Measurements from ENCODE around the gene INPP5D. TPM values are rescaled to one million over a fixed set of nuclear protein-coding genes. Genes with fewer than 3 reads are reported as not detected.

INPP5D gene
- total and polyA plus RNA-seq, 2 of the 8 experiments (the other 6 are each of a cell fraction or from before 2014, with no cell fraction given): 4.5 to 7.1 TPM

DNA sequence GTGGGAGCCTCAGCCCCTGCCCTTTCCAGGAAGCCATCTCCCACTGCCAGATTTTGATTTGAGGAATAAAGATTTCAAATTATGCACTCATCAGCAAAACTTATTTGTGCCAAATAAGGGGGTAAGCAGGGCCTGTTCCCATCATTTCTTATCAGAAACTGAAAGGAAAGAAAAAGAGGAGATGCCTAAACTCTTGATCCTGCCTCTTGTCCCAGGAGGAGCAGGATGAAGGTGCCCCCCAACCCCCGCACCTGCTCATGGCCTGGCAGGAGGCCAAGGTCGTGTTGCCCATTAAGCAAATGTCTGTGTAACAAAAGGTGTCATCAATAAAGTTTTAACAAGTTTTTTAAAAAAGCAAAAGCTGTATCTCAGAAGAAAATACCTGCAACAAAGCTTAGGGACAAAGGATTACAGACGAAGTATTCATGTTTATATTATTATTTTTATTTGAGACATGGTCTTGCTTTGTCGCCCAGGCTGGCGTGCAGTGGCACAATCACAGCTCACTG, 80.0 kb downstream of the INPP5D start (continued):
- TF ChIP-seq, protein P1, sequence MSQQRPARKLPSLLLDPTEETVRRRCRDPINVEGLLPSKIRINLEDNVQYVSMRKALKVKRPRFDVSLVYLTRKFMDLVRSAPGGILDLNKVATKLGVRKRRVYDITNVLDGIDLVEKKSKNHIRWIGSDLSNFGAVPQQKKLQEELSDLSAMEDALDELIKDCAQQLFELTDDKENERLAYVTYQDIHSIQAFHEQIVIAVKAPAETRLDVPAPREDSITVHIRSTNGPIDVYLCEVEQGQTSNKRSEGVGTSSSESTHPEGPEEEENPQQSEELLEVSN (IDR thresholded peaks at IDR 0.05): no peak

All from H1 (cell line).